ENCODE measurements around the gene PSMD8. TPM values are rescaled to one million over a fixed set of nuclear protein-coding genes. Genes with fewer than 3 reads are reported as not detected.

Gene PSMD8
- total RNA-seq, 2 donors from 2014 or later = 403 to 603 TPM

- H3K27me3 ChIP-seq = no peaks in the 10 kb centered on the region
Measured at GRCh38 chr19:38386971-38387549, 12.7 kb downstream of the PSMD8 start.

GRCh38 chr19:38387550-38388348, 13.4 kb downstream of the PSMD8 start, which contains the start of gene GGN:
Gene GGN (minus strand): TSS chr19:38388034. CDS start chr19:38387261, 773 bp downstream.
- peak; percentile 77 for DNase-seq (ENCODE audit: low spot score)
- Histone ChIP-seq H3K9me3 (no peaks in the 10 kb centered on the region), H3K27me3 (no peaks in the 10 kb centered on the region), H3K4me1 (peaks cover 0 to 46% of the 10 kb centered on the region in 2 donors), H3K4me3 (peak within 1 kb of the TSS; percentile 47 to 57), H3K36me3 (peaks cover 28% of the 10 kb centered on the region), H3K27ac (peak within 1 kb of the TSS; percentile 54 to 61)
- no peak for TF ChIP-seq CTCF (IDR thresholded peaks at IDR 0.05)

More at GRCh38 chr19:38386971-38387549, 12.7 kb downstream of the PSMD8 start:
- no peak for TF ChIP-seq CTCF (IDR thresholded peaks at IDR 0.05)
- DNase-seq (ENCODE audit: low spot score) = no peak
- peaks cover 0 to 46% of the 10 kb centered on the region in 2 donors for H3K4me1 ChIP-seq
- peak overlapping the region; percentile 47 to 57 for H3K4me3 ChIP-seq
- peak overlapping the region; percentile 54 to 61 for H3K27ac ChIP-seq
- no peaks in the 10 kb centered on the region for H3K9me3 ChIP-seq
- peaks cover 35% of the 10 kb centered on the region for H3K36me3 ChIP-seq

- peak within 1 kb of the TSS; percentile 54 to 61 for H3K27ac ChIP-seq
- DNase-seq (ENCODE audit: low spot score) = no peak
- H3K9me3 ChIP-seq = no peaks in the 10 kb centered on the region
- peaks cover 21% of the 10 kb centered on the region for H3K36me3 ChIP-seq
- H3K4me3 ChIP-seq = peak within 1 kb of the TSS; percentile 47 to 57
- H3K4me1 ChIP-seq = peaks cover 0 to 46% of the 10 kb centered on the region in 2 donors
- no peaks in the 10 kb centered on the region for H3K27me3 ChIP-seq
- no peak for TF ChIP-seq CTCF (IDR thresholded peaks at IDR 0.05)
Measured at GRCh38 chr19:38388349-38389100, 14.2 kb downstream of the PSMD8 start, which contains the start of gene SPRED3. Gene SPRED3 (plus strand): TSS chr19:38388697. CDS start chr19:38390303, 1,606 bp downstream.

GRCh38 chr19:38389101-38389925, 14.9 kb downstream of the PSMD8 start:
- no peak for TF ChIP-seq CTCF (IDR thresholded peaks at IDR 0.05)
- Histone ChIP-seq H3K4me3 (peak overlapping the region; percentile 47 to 57), H3K9me3 (no peaks in the 10 kb centered on the region), H3K4me1 (peaks cover 0 to 46% of the 10 kb centered on the region in 2 donors), H3K36me3 (peaks cover 13% of the 10 kb centered on the region), H3K27ac (peak overlapping the region; percentile 52 to 61), H3K27me3 (no peaks in the 10 kb centered on the region)
- DNase-seq (ENCODE audit: low spot score) = no peak

Data from right atrium auricular region (tissue), 2 donors.